ENCODE results near the gene CCDC182.

CCDC182 gene

GRCh38 chr17:57740235-57740528 lies 4.9 kb downstream of the CCDC182 start:
- Histone ChIP-seq H3K27ac (ENCODE audit: low read length) (no peak overlapping the region), H3K27me3 (ENCODE audit: insufficient read depth, low read length) (no peaks in the 10 kb centered on the region), H3K4me3 (ENCODE audit: low read length) (no peak overlapping the region), H3K4me1 (ENCODE audit: insufficient read depth, low read length) (no peaks in the 10 kb centered on the region), H3K9ac (ENCODE audit: low read depth, low read length) (no peak overlapping the region), H3K9me3 (ENCODE audit: insufficient read depth, low read depth, low read length) (no peaks in the 10 kb centered on the region), H3K36me3 (ENCODE audit: insufficient read depth, low read depth, low read length) (no peaks in the 10 kb centered on the region)

DNA sequence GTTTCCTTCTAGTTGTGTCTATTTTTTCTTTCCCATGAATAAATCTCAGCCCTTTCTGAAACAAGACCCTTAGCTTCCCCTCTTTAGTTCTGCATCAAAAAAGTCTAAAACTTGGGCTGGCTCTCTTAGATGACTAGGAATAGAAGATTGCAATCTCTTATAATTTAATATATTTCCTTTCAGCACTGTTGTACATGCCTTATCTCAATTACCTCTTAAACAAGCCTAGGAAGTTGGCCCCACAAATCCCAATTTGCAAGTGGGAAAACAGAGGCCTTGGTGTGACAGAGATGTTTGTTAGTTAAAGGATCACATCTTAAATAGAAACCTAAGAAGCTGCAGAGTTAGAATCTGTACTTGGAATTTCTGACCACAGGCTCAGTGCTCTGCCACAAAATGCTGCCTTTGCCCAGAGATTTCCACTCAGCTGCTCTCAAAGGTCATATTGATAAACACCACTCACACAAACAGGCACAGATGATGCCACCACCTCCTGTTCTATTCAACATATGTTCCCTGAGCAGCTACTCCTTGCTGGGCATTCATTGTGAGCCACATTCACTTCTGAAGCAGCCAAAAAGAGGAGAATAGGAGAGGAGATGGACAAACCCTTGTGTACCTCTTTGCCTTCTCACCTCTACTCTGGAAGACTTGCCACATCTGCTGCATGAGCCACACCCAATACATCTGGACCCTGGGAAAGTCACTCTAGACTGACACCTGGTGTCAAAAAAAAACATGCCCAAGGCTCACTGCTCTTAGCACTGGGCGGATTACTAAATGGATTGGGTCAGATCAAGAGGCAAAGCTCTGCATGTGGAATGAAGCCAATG lies 5.5 kb downstream of the CCDC182 start:
- Histone ChIP-seq H3K9ac (ENCODE audit: low read depth, low read length) (no peak overlapping the region), H3K4me1 (ENCODE audit: insufficient read depth, low read length) (no peaks in the 10 kb centered on the region), H3K27me3 (ENCODE audit: insufficient read depth, low read length) (no peaks in the 10 kb centered on the region)

DNA sequence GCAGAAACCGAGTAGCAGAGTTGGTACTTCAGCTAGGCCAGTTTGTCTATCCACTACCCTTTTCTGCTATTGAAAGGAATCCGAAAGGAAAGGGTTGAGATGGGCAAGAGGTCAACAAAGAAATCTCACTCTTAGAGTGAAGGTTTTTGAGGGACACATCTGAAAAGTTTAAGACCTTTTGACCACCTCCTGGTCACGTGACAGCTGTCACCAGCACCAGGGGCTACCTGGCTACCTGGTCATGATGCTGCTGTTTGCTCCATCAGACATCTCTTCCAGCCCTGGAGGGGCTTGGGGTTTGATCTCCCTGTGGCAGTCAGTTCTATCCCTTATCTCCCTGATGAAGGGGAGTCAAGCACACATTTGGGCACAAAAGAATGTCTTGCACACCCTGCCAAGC lies 7.6 kb downstream of the CCDC182 start:
- H3K9ac ChIP-seq (ENCODE audit: low read depth, low read length) = no peak overlapping the region
- no peak overlapping the region for H3K4me3 ChIP-seq (ENCODE audit: low read length)
- H3K9me3 ChIP-seq (ENCODE audit: insufficient read depth, low read depth, low read length) = no peaks in the 10 kb centered on the region
- no peaks in the 10 kb centered on the region; the same call in 1 of the 2 replicates for H3K27me3 ChIP-seq (ENCODE audit: insufficient read depth, low read length)
- H3K36me3 ChIP-seq (ENCODE audit: insufficient read depth, low read depth, low read length) = no peaks in the 10 kb centered on the region
- H3K27ac ChIP-seq (ENCODE audit: low read length) = no peak overlapping the region
- no peaks in the 10 kb centered on the region for H3K4me1 ChIP-seq (ENCODE audit: insufficient read depth, low read length)

More for the DNA sequence above, 5.5 kb downstream of the CCDC182 start:
- no peaks in the 10 kb centered on the region for H3K36me3 ChIP-seq (ENCODE audit: insufficient read depth, low read depth, low read length)
- H3K27ac ChIP-seq (ENCODE audit: low read length) = no peak overlapping the region
- no peak overlapping the region for H3K4me3 ChIP-seq (ENCODE audit: low read length)
- no peaks in the 10 kb centered on the region for H3K9me3 ChIP-seq (ENCODE audit: insufficient read depth, low read depth, low read length)

DNA sequence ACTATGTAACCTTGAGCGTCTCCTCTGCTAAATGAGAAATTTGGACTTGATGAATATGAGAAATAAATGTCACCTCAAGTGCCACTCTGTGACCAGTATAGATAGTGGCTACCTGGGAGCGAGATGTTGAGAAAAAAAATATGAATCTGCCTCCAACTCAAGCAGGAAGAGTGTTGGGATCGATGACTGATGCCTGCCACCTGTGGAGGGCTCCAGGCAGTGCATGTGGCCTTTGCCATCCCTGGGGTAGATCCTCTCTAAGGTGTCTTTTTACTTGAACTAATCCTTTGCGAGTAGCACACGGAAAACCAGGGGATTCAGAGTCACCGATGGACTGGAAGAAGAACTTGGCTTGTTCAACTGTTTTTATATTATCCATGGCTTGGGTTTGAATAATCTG lies 9.4 kb downstream of the CCDC182 start:
- no peaks in the 10 kb centered on the region for H3K4me1 ChIP-seq (ENCODE audit: insufficient read depth, low read length)
- no peak overlapping the region for H3K9ac ChIP-seq (ENCODE audit: low read depth, low read length)
- no peaks in the 10 kb centered on the region for H3K9me3 ChIP-seq (ENCODE audit: insufficient read depth, low read depth, low read length)
- H3K36me3 ChIP-seq (ENCODE audit: insufficient read depth, low read depth, low read length) = no peaks in the 10 kb centered on the region
- H3K27me3 ChIP-seq (ENCODE audit: insufficient read depth, low read length) = no peaks in the 10 kb centered on the region; the same call in 1 of the 2 replicates
- no peak overlapping the region for H3K27ac ChIP-seq (ENCODE audit: low read length)
- H3K4me3 ChIP-seq (ENCODE audit: low read length) = no peak overlapping the region

DNA sequence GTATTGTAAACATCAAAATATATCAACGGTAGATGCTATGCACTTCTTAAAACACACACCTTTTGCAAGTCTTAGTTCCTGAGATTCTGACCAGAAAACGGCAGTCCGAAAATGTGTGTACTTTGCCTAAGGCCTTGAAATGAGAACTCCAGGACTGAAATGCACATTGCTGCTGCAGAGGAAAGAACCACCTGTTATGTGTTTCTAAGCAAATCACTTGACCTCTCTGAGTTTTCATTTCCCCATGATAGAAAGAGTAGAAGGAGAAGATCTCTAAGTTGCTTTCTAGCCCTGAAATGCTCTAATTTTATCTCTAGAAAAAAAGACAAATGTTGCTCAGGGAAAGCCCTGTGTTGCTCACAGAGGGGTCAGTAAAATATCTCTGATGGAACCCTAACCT lies 9.9 kb downstream of the CCDC182 start:
- H3K4me1 ChIP-seq (ENCODE audit: insufficient read depth, low read length) = no peaks in the 10 kb centered on the region
- H3K9me3 ChIP-seq (ENCODE audit: insufficient read depth, low read depth, low read length) = no peaks in the 10 kb centered on the region
- no peak overlapping the region for H3K9ac ChIP-seq (ENCODE audit: low read depth, low read length)
- no peaks in the 10 kb centered on the region; the same call in 1 of the 2 replicates for H3K27me3 ChIP-seq (ENCODE audit: insufficient read depth, low read length)
- no peak overlapping the region for H3K27ac ChIP-seq (ENCODE audit: low read length)
- H3K4me3 ChIP-seq (ENCODE audit: low read length) = no peak overlapping the region
- H3K36me3 ChIP-seq (ENCODE audit: insufficient read depth, low read depth, low read length) = no peaks in the 10 kb centered on the region

GRCh38 chr17:57733085-57733484 lies 12.0 kb downstream of the CCDC182 start:
- Histone ChIP-seq H3K9me3 (ENCODE audit: insufficient read depth, low read depth, low read length) (no peaks in the 10 kb centered on the region), H3K9ac (ENCODE audit: low read depth, low read length) (no peak overlapping the region), H3K36me3 (ENCODE audit: insufficient read depth, low read depth, low read length) (no peaks in the 10 kb centered on the region), H3K4me3 (ENCODE audit: low read length) (no peak overlapping the region), H3K4me1 (ENCODE audit: insufficient read depth, low read length) (no peaks in the 10 kb centered on the region), H3K27ac (ENCODE audit: low read length) (no peak overlapping the region), H3K27me3 (ENCODE audit: insufficient read depth, low read length) (no peaks in the 10 kb centered on the region; the same call in 1 of the 2 replicates)

DNA sequence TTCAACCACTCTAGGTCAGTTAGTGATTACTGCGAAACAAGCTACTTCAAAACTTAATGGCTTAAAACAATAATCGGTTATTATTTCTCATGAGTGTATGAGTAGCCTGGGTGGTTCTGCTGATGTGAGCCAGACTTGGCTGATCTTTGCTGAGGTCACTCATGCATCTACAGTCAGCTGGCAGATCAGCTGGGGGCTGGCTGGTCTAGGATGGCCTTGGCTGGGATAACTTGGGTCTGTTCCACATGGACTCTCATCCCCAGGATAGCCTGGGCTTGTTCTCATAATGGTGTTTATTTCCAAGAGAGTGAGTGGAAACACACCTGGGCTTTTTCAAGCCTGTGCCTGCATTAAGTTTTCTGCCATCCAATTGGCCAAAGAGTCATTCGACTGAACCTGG lies 13.0 kb downstream of the CCDC182 start:
- Histone ChIP-seq H3K27me3 (ENCODE audit: insufficient read depth, low read length) (no peaks in the 10 kb centered on the region; the same call in 1 of the 2 replicates), H3K4me3 (ENCODE audit: low read length) (no peak overlapping the region), H3K9me3 (ENCODE audit: insufficient read depth, low read depth, low read length) (no peaks in the 10 kb centered on the region), H3K9ac (ENCODE audit: low read depth, low read length) (no peak overlapping the region), H3K27ac (ENCODE audit: low read length) (no peak overlapping the region), H3K36me3 (ENCODE audit: insufficient read depth, low read depth, low read length) (no peaks in the 10 kb centered on the region), H3K4me1 (ENCODE audit: insufficient read depth, low read length) (no peaks in the 10 kb centered on the region)

DNA sequence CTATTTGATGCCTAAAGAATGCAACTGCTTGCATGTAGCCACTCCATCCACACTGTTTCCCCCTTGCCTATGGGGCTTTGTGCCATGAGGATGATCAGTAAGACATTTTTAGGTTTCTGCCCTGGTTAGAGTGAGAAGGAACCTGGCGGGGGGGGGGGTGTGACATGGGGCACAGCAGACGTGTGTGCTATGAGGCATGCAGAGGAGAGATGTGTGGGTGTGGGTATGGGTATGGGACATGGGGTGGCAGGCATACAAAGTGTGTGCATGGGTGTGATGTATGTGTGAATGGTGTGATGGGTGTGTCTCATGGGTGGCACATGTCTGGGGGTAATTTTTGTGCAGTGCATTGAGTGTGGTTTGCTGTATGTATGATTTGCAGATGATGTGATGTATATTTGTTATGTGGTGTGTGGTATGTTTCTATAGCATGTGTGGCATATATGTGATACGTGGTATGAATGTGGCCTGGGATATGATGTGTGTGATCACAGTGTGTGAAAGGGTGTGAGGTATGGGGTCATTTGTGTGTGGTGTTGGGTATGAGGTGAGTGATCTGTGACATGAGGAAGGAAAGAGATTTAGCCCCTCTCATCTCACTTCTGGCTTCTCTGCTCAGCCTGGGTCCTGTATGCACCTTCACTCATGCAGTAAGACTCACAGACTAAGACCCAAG lies 14.9 kb downstream of the CCDC182 start:
- Histone ChIP-seq H3K9ac (ENCODE audit: low read depth, low read length) (no peak overlapping the region), H3K4me3 (ENCODE audit: low read length) (no peak overlapping the region), H3K4me1 (ENCODE audit: insufficient read depth, low read length) (no peaks in the 10 kb centered on the region)

DNA sequence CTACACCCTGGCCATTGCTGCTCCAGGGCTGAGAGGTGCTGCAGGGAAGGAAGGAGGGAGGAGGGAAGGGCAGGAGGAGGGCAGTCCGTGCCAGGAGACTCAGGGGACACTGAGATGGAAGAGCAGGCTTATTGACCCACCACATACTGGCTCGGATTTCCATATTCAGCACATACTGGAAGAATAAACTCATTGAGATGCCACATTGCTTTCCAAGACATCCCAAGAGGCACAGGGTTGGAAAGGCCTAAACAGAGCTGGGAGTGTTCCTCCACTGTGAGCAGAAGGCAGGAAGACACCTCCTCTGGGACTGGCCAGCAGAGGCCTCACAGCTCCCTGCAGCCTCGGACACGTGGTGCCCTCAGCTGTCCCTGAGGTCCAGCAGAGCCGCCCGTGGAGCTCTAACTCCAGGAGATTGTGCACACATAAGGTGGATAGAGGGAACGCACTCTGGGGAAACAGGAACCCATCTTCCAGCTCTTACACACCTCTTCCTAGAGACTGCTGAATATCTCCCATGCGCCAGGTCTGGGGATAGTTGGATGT lies 17.4 kb downstream of the CCDC182 start:
- no peak overlapping the region for H3K4me3 ChIP-seq (ENCODE audit: low read length)
- no peaks in the 10 kb centered on the region for H3K9me3 ChIP-seq (ENCODE audit: insufficient read depth, low read depth, low read length)
- peaks cover 3% of the 10 kb centered on the region; the same call in 1 of the 2 replicates for H3K27me3 ChIP-seq (ENCODE audit: insufficient read depth, low read length)
- no peak overlapping the region for H3K27ac ChIP-seq (ENCODE audit: low read length)
- no peaks in the 10 kb centered on the region for H3K4me1 ChIP-seq (ENCODE audit: insufficient read depth, low read length)
- no peak overlapping the region for H3K9ac ChIP-seq (ENCODE audit: low read depth, low read length)
- H3K36me3 ChIP-seq (ENCODE audit: insufficient read depth, low read depth, low read length) = no peaks in the 10 kb centered on the region

More for the DNA sequence above, 14.9 kb downstream of the CCDC182 start:
- Histone ChIP-seq H3K36me3 (ENCODE audit: insufficient read depth, low read depth, low read length) (no peaks in the 10 kb centered on the region), H3K9me3 (ENCODE audit: insufficient read depth, low read depth, low read length) (no peaks in the 10 kb centered on the region), H3K27me3 (ENCODE audit: insufficient read depth, low read length) (no peaks in the 10 kb centered on the region; the same call in 1 of the 2 replicates), H3K27ac (ENCODE audit: low read length) (no peak overlapping the region)

GRCh38 chr17:57726838-57727237 lies 18.3 kb downstream of the CCDC182 start:
- H3K9ac ChIP-seq (ENCODE audit: low read depth, low read length) = no peak overlapping the region
- H3K27me3 ChIP-seq (ENCODE audit: insufficient read depth, low read length) = peaks cover 3% of the 10 kb centered on the region; the same call in 1 of the 2 replicates
- H3K36me3 ChIP-seq (ENCODE audit: insufficient read depth, low read depth, low read length) = no peaks in the 10 kb centered on the region
- H3K4me3 ChIP-seq (ENCODE audit: low read length) = no peak overlapping the region
- no peaks in the 10 kb centered on the region for H3K4me1 ChIP-seq (ENCODE audit: insufficient read depth, low read length)
- no peaks in the 10 kb centered on the region for H3K9me3 ChIP-seq (ENCODE audit: insufficient read depth, low read depth, low read length)
- no peak overlapping the region for H3K27ac ChIP-seq (ENCODE audit: low read length)

- H3K27ac ChIP-seq (ENCODE audit: low read length) = no peak overlapping the region
- H3K4me1 ChIP-seq (ENCODE audit: insufficient read depth, low read length) = no peaks in the 10 kb centered on the region
- H3K9ac ChIP-seq (ENCODE audit: low read depth, low read length) = no peak overlapping the region
- peaks cover 3% of the 10 kb centered on the region; the same call in 1 of the 2 replicates for H3K27me3 ChIP-seq (ENCODE audit: insufficient read depth, low read length)
- H3K9me3 ChIP-seq (ENCODE audit: insufficient read depth, low read depth, low read length) = no peaks in the 10 kb centered on the region
- H3K4me3 ChIP-seq (ENCODE audit: low read length) = no peak overlapping the region
- no peaks in the 10 kb centered on the region for H3K36me3 ChIP-seq (ENCODE audit: insufficient read depth, low read depth, low read length)
Measured at GRCh38 chr17:57726213-57726790, 18.8 kb downstream of the CCDC182 start.
